Body of pancreas (tissue), 4 donors: ENCODE data around the gene TOMM20L. TPM values are rescaled to one million over a fixed set of nuclear protein-coding genes. Genes with fewer than 3 reads are reported as not detected.

Source experiments
- ATAC-seq: fragments of 150-250 bp; one replicate; pipeline ENCODE4 v1.9.1; 2016
- DNase-seq, 4 donors: peaks; one replicate each; pipeline ENCODE4 v3.0.0-alpha.2; 2019
- H3K27ac ChIP-seq, 4 donors: fragments of 200-600 bp; sonication (generic); 1 replicate in 3 of 4; 2 replicates in 1 of 4; pipeline versions ENCODE4 v1.5.1 to v1.6.1; 2016 to 2019; ENCODE audit warnings: mild to moderate bottlenecking in 1 of 4, mixed read lengths in 1 of 4, moderate library complexity in 1 of 4
- H3K27me3 ChIP-seq, 2 donors: fragments of 200-600 bp; sonication (generic); one replicate each; pipeline ENCODE4 v1.6.0; 2016; ENCODE audit warnings: mild to moderate bottlenecking in 1 of 2
- H3K36me3 ChIP-seq, 2 donors: fragments of 200-600 bp; sonication (generic); replicated peaks in 1 of 2; 2 replicates each; pipeline ENCODE4 v1.5.1; 2016; ENCODE audit warnings: low read depth in 2 of 2; ENCODE audit not compliant: insufficient read depth in 1 of 2
- H3K4me1 ChIP-seq: fragments of 200-600 bp; sonication (generic); one replicate; pipeline ENCODE4 v1.6.0; 2016
- H3K4me3 ChIP-seq, 2 donors: fragments of 200-600 bp; sonication (generic); 1 replicate in 1 of 2; 2 replicates in 1 of 2; pipeline ENCODE4 v1.5.1; 2016 to 2019
- H3K9me3 ChIP-seq, 3 donors: fragments of 200-600 bp; sonication (generic); 1 replicate in 2 of 3; 2 replicates in 1 of 3; pipeline ENCODE4 v1.5.1; 2016
- POLR2A ChIP-seq, 3 donors: fragments of 450-650 bp; IDR thresholded peaks; one replicate each; pipeline ENCODE4 v1.6.1; 2016; ENCODE audit warnings: antibody characterized with exemption in 3 of 3, mild to moderate bottlenecking in 2 of 3
- WGBS, 2 donors: methylation state at CpG; one replicate each; pipeline ENCODE4 v1.1.5; 2017; 5-methylcytosine and 5-hydroxymethylcytosine counted together
- intact Hi-C: fragments of 100-400 bp; cut with DNase I; formaldehyde crosslinking; loops from one replicate; pipeline ENCODE4 v1.15.1; 2023
- total RNA-seq, 2 donors: library from RNA; depleted of rRNA; stranded (reverse); fragments of >200 nt; gene quantifications; one replicate each; pipeline ENCODE4 v1.1.0, GENCODE V29; 2016
- TF ChIP-seq, protein P1 (sequence below), 7 experiments: fragments of 450-650 bp in 4 of 7; fragments of 200-600 bp in 3 of 7; sonication (generic) in 3 of 7; IDR thresholded peaks; one replicate each; pipeline ENCODE4 v1.5.1; 2016 to 2019; ENCODE audit warnings: antibody characterized with exemption in 7 of 7

Gene TOMM20L
- total RNA-seq, 2 donors from 2014 or later, result 19.7 TPM; not detected in 1

DNA sequence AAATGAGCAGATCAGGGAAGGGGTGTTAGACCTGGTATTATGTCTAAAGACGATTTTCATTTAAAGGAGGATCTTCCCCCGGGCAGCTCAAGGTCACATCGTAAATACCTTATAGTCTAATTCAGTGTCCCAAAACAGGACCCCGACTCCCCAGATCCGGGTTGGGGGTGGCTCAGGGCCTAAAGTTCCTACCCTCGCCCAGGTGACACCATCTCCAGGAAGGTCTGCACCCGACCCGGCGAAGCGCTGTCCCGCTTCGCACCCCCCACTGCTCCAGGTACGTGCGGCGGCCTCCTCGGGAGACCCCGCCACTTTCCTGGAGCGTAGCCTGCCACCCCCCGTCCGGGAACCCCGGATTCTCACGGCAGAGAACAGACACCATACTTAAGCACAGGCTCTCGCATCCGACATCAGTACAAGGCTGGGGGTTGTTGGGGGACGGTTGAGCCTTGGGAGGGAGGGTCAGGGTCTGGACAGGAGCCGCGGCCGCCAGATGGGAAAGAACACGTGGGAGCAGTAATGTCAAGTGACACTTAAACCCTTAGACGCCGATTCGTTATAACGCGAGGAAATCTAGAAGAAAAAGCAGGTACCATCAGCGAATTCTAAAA, 31.0 kb downstream of the TOMM20L start:
- TF ChIP-seq, protein P1, sequence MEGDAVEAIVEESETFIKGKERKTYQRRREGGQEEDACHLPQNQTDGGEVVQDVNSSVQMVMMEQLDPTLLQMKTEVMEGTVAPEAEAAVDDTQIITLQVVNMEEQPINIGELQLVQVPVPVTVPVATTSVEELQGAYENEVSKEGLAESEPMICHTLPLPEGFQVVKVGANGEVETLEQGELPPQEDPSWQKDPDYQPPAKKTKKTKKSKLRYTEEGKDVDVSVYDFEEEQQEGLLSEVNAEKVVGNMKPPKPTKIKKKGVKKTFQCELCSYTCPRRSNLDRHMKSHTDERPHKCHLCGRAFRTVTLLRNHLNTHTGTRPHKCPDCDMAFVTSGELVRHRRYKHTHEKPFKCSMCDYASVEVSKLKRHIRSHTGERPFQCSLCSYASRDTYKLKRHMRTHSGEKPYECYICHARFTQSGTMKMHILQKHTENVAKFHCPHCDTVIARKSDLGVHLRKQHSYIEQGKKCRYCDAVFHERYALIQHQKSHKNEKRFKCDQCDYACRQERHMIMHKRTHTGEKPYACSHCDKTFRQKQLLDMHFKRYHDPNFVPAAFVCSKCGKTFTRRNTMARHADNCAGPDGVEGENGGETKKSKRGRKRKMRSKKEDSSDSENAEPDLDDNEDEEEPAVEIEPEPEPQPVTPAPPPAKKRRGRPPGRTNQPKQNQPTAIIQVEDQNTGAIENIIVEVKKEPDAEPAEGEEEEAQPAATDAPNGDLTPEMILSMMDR (IDR thresholded peaks at IDR 0.05), result no peak
- no peak for TF ChIP-seq POLR2A (IDR thresholded peaks at IDR 0.05)
- no peaks in the 10 kb centered on the region for H3K9me3 ChIP-seq
- H3K4me1 ChIP-seq, result peaks cover 34% of the 10 kb centered on the region
- H3K36me3 ChIP-seq, result no peaks in the 10 kb centered on the region
- H3K27me3 ChIP-seq, result no peaks in the 10 kb centered on the region
- intact Hi-C loops, result no loop called here
- DNase-seq, result peak; percentile 58 to 70 (median 60)
- peak overlapping the region; percentile 66 to 93 (median 88) for H3K27ac ChIP-seq
- 0 to 1% methylated on average over 33 to 35 of the region's 35 CpGs for WGBS, 2 donors
- H3K4me3 ChIP-seq, result peak overlapping the region; percentile 72 to 85
- ATAC-seq, result peak; percentile 70

DNA sequence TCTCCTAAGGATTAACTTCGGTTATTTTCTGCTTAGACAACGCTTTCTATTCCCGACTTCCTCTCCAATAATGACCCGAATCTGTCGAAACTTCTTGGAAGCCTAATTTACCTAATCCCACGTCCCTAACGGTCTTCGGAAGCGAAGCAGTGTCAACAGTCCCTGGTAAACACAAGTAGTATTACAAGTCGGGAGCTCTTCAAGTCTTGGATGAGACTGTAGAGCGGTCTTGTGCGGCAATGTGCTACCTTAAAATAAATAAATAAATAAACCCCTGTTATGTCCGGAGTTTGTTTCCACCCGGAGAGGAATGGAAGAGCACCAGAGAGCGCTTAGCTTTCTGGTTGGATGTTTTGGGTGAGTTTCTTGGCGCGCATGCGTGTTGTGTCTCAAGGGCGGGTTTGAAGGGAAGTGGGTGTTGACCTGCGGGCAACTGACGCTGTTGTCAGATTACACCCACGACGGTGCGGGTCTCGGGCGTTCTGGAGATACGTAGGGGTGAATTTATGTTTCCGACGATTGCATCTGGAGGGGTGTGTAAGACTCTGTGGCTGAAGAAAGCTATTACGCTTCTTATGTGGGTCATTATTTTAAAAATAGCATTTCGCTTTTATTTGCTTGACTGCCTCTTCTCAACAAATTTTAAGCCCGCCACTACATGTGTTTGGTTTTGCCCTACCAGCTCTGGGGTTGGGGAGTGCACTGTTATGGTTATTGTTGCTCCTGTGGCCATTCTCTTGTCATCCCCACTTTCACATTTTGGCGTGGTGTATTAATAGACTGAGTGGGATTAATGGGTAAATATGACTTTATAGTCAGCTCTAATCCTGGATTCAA, 31.8 kb downstream of the TOMM20L start, which contains the start of the genes KIAA0586 and TIMM9:
KIAA0586 (plus strand) TSS at position 439 of the 837 bp plus-strand sequence. CDS start 546 bp downstream, outside the sequence.
TIMM9 (minus strand) TSS at position 251 of the 837 bp plus-strand sequence. CDS start 15,586 bp downstream, outside the sequence.
- ATAC-seq, result peak; percentile 98
- Histone ChIP-seq H3K27ac (peak within 1 kb of the TSS; percentile 66 to 93 (median 88)), H3K36me3 (no peaks in the 10 kb centered on the region), H3K4me3 (peak within 1 kb of the TSS; percentile 72 to 85), H3K9me3 (no peaks in the 10 kb centered on the region), H3K27me3 (no peaks in the 10 kb centered on the region), H3K4me1 (peaks cover 34% of the 10 kb centered on the region)
- TF ChIP-seq, protein P1 (IDR thresholded peaks at IDR 0.05), result no peak
- peak in 2 of 3 donors; percentile 83 to 88 for TF ChIP-seq POLR2A (IDR thresholded peaks at IDR 0.05)
- 0% methylated on average over 33 of the region's 33 CpGs for WGBS, 2 donors
- intact Hi-C loops, result no loop called here
- DNase-seq, result peak; percentile 94 to 98 (median 97)

DNA sequence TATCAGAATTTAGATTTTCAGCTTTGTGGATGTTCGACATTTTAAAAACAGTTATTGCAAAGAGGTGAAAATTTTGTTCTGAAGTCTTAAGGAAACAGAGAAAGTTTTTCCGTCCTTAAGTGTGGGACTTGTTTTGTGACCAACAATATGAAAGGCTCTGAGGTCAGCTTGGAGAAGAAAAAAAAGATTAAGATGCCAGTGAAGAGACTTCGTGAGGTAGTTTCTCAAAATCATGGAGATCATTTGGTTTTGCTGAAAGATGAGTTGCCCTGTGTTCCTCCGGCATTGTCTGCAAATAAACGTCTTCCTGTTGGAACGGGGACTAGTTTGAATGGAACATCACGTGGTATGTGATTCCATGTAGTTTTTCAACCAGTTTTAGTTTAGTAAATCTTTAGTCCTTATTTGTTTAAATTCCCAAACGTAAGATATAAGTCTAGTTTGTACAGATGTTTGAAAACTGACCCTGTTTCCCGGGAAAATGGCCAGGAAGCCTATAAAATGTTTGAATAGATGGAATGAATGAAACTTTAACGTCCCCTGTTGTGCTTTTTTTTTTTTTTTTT, 32.5 kb downstream of the TOMM20L start:
- H3K4me1 ChIP-seq, result peaks cover 34% of the 10 kb centered on the region
- WGBS, 2 donors, result 0% methylated on average over 10 of the region's 10 CpGs
- H3K27me3 ChIP-seq, result no peaks in the 10 kb centered on the region
- peak in 1 of 4 donors; percentile 14 for DNase-seq
- H3K4me3 ChIP-seq, result peak overlapping the region; percentile 42 to 72
- peak overlapping the region; percentile 65 to 93 (median 88) for H3K27ac ChIP-seq
- intact Hi-C loops, result no loop called here
- no peak for TF ChIP-seq POLR2A (IDR thresholded peaks at IDR 0.05)
- TF ChIP-seq, protein P1 (IDR thresholded peaks at IDR 0.05), result no peak
- no peak for ATAC-seq
- H3K36me3 ChIP-seq, result peaks cover 0 to 3% of the 10 kb centered on the region in 2 donors
- no peaks in the 10 kb centered on the region for H3K9me3 ChIP-seq

DNA sequence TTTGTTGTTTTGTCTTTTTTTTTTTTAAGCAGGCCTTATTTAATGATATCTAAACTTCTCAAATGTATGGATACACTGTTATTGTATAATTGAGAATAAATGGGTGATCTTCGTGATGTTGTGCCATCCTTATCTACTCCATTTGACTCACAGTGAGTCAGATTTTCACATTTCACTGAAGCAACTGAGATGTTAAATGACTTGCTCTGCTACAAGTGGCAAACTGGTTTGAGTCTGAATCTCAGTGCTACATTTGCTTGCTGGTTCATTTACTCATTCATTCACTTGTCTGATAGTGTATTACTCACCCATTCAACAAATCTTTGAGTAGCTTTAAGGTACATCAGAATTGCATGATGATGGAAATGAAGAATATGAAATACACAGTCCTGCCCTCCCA, 34.4 kb downstream of the TOMM20L start:
- TF ChIP-seq, protein P1 (IDR thresholded peaks at IDR 0.05), result no peak
- no peak for TF ChIP-seq POLR2A (IDR thresholded peaks at IDR 0.05)
- 59 to 85% methylated on average over 1 of the region's 1 CpG for WGBS, 2 donors
- H3K4me3 ChIP-seq, result no peak overlapping the region

More for the DNA sequence above, 34.4 kb downstream of the TOMM20L start:
- Histone ChIP-seq H3K4me1 (peaks cover 31% of the 10 kb centered on the region), H3K36me3 (peaks cover 0 to 3% of the 10 kb centered on the region in 2 donors), H3K27me3 (no peaks in the 10 kb centered on the region), H3K27ac (no peak overlapping the region), H3K9me3 (no peaks in the 10 kb centered on the region)
- no peak for DNase-seq
- intact Hi-C loops, result no loop called here
- ATAC-seq, result no peak
